HEK293T (cell line): Measurements from ENCODE around the gene SLC20A1.

Experiments
- CTBP1 ChIP-seq: fragments of 450-650 bp; IDR thresholded peaks from 2 replicates; pipeline ENCODE4 v1.6.1; 2016; ENCODE audit warnings: borderline replicate concordance
- FOXK2 ChIP-seq: fragments of 450-650 bp; IDR thresholded peaks from 2 replicates; pipeline ENCODE4 v1.6.1; 2016; ENCODE audit warnings: mild to moderate bottlenecking
- FOXM1 ChIP-seq: fragments of 450-650 bp; IDR thresholded peaks from 2 replicates; pipeline ENCODE4 v1.6.1; 2017; ENCODE audit warnings: mild to moderate bottlenecking, borderline replicate concordance
- PKNOX1 ChIP-seq: fragments of 450-650 bp; IDR thresholded peaks from 2 replicates; pipeline ENCODE4 v1.6.1; 2016
- ZNF384 ChIP-seq: fragments of 450-650 bp; IDR thresholded peaks from 2 replicates; pipeline ENCODE4 v1.6.1; 2016

GRCh38 chr2:112627060-112628040, 18.4 kb upstream of the SLC20A1 start:
- no peak for TF ChIP-seq FOXK2
- TF ChIP-seq PKNOX1, result no peak
- TF ChIP-seq FOXM1, result no peak
- TF ChIP-seq ZNF384, result no peak
- no peak for TF ChIP-seq CTBP1
